Measurements from ENCODE around the gene CDKN1B.

DNA sequence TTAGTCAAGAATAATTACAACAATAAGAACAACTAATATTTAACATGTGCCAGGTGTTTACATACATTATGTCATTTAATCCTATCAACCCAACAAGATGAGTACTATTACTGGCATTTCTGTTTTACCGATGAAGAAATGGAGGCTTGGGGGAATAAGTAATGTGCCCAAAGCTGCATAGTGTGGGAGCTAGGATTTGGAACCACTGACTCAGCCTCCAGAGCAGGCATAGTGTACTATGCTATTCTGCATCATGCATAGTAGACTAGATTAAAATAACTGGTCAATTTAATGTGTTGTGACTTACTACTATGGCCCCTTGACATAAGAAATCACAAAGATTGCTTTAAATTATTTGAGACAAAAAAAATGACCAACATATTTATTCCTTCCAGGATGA is 30.7 kb upstream of the CDKN1B start:
- TF ChIP-seq, protein P1, sequence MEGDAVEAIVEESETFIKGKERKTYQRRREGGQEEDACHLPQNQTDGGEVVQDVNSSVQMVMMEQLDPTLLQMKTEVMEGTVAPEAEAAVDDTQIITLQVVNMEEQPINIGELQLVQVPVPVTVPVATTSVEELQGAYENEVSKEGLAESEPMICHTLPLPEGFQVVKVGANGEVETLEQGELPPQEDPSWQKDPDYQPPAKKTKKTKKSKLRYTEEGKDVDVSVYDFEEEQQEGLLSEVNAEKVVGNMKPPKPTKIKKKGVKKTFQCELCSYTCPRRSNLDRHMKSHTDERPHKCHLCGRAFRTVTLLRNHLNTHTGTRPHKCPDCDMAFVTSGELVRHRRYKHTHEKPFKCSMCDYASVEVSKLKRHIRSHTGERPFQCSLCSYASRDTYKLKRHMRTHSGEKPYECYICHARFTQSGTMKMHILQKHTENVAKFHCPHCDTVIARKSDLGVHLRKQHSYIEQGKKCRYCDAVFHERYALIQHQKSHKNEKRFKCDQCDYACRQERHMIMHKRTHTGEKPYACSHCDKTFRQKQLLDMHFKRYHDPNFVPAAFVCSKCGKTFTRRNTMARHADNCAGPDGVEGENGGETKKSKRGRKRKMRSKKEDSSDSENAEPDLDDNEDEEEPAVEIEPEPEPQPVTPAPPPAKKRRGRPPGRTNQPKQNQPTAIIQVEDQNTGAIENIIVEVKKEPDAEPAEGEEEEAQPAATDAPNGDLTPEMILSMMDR (IDR thresholded peaks at IDR 0.05): no peak
- no peak for TF ChIP-seq POLR2A (IDR thresholded peaks at IDR 0.05)

Data from adrenal gland (tissue), 5 donors.